Colonic mucosa (tissue), 4 donors: ENCODE results near the gene ANKRD34B. TPM values are rescaled to one million over a fixed set of nuclear protein-coding genes. Genes with fewer than 3 reads are reported as not detected.

Experiments
- DNase-seq: peaks from one replicate; pipeline ENCODE4 v3.0.0-alpha.2; 2020
- H3K27ac ChIP-seq: fragments of 200-600 bp; one replicate; pipeline ENCODE4 v1.8.0; 2021
- H3K27me3 ChIP-seq: fragments of 200-600 bp; one replicate; pipeline ENCODE4 v1.8.0; 2021
- H3K36me3 ChIP-seq: fragments of 200-600 bp; one replicate; pipeline ENCODE4 v1.8.0; 2021
- H3K4me1 ChIP-seq: fragments of 200-600 bp; one replicate; pipeline ENCODE4 v1.8.0; 2021; ENCODE audit warnings: mild to moderate bottlenecking
- H3K4me3 ChIP-seq: fragments of 200-600 bp; one replicate; pipeline ENCODE4 v1.8.0; 2021
- H3K9ac ChIP-seq, 2 donors: one replicate each; pipeline ENCODE4 v1.7.0; 2013; ENCODE audit warnings: control low read depth in 2 of 2, low read depth in 2 of 2, low read length in 2 of 2
- H3K9me3 ChIP-seq: fragments of 200-600 bp; one replicate; pipeline ENCODE4 v1.8.0; 2021
- CTCF ChIP-seq: fragments of 200-600 bp; IDR thresholded peaks from one replicate; pipeline ENCODE4 v1.8.0; 2022; ENCODE audit warnings: antibody characterized with exemption, mild to moderate bottlenecking
- intact Hi-C: fragments of 100-400 bp; cut with DNase I; formaldehyde crosslinking; loops from one replicate; pipeline ENCODE4 v1.14.1; 2022
- total RNA-seq, 2 donors: library from RNA; stranded (reverse); fragmentation: NEBNext Ultra II Directional in 1 of 2; extraction: Animal tissue kit (Norgen Biotek cat#: 25700) in 1 of 2; gene quantifications; one replicate each; pipeline ENCODE4 v1.2.1, GENCODE V29; 2021
- donor health status: healthy.
- donor health status: DM: no; HTN: no; CAD: no.
- donor health status: DM: no; HTN: no; CAD: no.

ANKRD34B gene
- total RNA-seq, result not detected

GRCh38 chr5:80569961-80570786, at the start of gene ANKRD34B:
Gene ANKRD34B (minus strand): TSS chr5:80570280. CDS start chr5:80560019, 10,261 bp downstream.
- H3K27me3 ChIP-seq, result peaks cover 36% of the 10 kb centered on the region
- no peak within 1 kb of the TSS for H3K9ac ChIP-seq
- H3K9me3 ChIP-seq, result no peaks in the 10 kb centered on the region
- intact Hi-C loops, result no loop called here
- peak within 1 kb of the TSS; percentile 37 for H3K4me3 ChIP-seq
- H3K4me1 ChIP-seq, result no peaks in the 10 kb centered on the region
- H3K36me3 ChIP-seq, result no peaks in the 10 kb centered on the region
- DNase-seq, result no peak
- no peak for TF ChIP-seq CTCF
- no peak within 1 kb of the TSS for H3K27ac ChIP-seq

GRCh38 chr5:80619086-80619485, 49.0 kb upstream of the ANKRD34B start:
- Histone ChIP-seq H3K9me3 (no peaks in the 10 kb centered on the region), H3K4me3 (no peak overlapping the region), H3K27ac (no peak overlapping the region), H3K27me3 (no peaks in the 10 kb centered on the region), H3K36me3 (no peaks in the 10 kb centered on the region), H3K9ac (no peak overlapping the region), H3K4me1 (no peaks in the 10 kb centered on the region)
- DNase-seq, result no peak
- intact Hi-C loops, result no loop called here
- no peak for TF ChIP-seq CTCF

GRCh38 chr5:80618438-80618837, 48.4 kb upstream of the ANKRD34B start:
- no peak for DNase-seq
- H3K9ac ChIP-seq, result no peak overlapping the region
- intact Hi-C loops, result no loop called here
- no peaks in the 10 kb centered on the region for H3K9me3 ChIP-seq
- no peaks in the 10 kb centered on the region for H3K4me1 ChIP-seq
- no peaks in the 10 kb centered on the region for H3K27me3 ChIP-seq
- H3K27ac ChIP-seq, result no peak overlapping the region
- no peaks in the 10 kb centered on the region for H3K36me3 ChIP-seq
- TF ChIP-seq CTCF, result no peak
- H3K4me3 ChIP-seq, result no peak overlapping the region

GRCh38 chr5:80615266-80615914, 45.3 kb upstream of the ANKRD34B start:
- no peaks in the 10 kb centered on the region for H3K9me3 ChIP-seq
- H3K9ac ChIP-seq, result no peak overlapping the region
- no peaks in the 10 kb centered on the region for H3K27me3 ChIP-seq
- DNase-seq, result no peak
- H3K4me3 ChIP-seq, result no peak overlapping the region
- no peak for TF ChIP-seq CTCF
- H3K4me1 ChIP-seq, result no peaks in the 10 kb centered on the region
- H3K27ac ChIP-seq, result no peak overlapping the region
- H3K36me3 ChIP-seq, result no peaks in the 10 kb centered on the region
- intact Hi-C loops, result no loop called here

- TF ChIP-seq CTCF, result no peak
- Histone ChIP-seq H3K4me3 (no peak overlapping the region), H3K36me3 (no peaks in the 10 kb centered on the region), H3K9ac (no peak overlapping the region), H3K27me3 (no peaks in the 10 kb centered on the region), H3K27ac (no peak overlapping the region), H3K9me3 (no peaks in the 10 kb centered on the region), H3K4me1 (no peaks in the 10 kb centered on the region)
- DNase-seq, result no peak
- intact Hi-C loops, result no loop called here
Measured at GRCh38 chr5:80609692-80610091, 39.6 kb upstream of the ANKRD34B start.
